ENCODE measurements around the gene STYX.

DNA sequence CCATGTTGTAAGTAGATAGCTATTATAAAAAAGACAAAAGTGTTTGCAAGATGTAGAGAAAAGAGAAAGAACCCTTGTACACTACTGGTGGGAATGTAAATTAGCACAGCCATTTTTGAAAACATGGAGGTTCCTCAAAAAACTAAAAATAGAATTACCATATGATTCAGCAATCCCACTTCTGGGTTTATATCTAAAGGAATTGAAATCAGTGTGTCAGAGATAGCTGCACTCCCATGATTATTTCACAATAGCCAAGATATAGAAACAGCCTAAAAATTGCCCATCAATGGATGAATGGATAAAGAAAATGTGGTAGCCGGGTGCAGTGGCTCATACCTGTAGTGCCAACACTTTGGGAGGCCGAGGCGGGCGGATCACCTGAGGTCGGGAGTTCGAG lies 13.8 kb upstream of the STYX start:
- TF ChIP-seq, protein P1, sequence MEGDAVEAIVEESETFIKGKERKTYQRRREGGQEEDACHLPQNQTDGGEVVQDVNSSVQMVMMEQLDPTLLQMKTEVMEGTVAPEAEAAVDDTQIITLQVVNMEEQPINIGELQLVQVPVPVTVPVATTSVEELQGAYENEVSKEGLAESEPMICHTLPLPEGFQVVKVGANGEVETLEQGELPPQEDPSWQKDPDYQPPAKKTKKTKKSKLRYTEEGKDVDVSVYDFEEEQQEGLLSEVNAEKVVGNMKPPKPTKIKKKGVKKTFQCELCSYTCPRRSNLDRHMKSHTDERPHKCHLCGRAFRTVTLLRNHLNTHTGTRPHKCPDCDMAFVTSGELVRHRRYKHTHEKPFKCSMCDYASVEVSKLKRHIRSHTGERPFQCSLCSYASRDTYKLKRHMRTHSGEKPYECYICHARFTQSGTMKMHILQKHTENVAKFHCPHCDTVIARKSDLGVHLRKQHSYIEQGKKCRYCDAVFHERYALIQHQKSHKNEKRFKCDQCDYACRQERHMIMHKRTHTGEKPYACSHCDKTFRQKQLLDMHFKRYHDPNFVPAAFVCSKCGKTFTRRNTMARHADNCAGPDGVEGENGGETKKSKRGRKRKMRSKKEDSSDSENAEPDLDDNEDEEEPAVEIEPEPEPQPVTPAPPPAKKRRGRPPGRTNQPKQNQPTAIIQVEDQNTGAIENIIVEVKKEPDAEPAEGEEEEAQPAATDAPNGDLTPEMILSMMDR (IDR thresholded peaks at IDR 0.05): no peak
- no peak for TF ChIP-seq POLR2A (IDR thresholded peaks at IDR 0.05)
